OCI-LY7 (cell line): ENCODE data around the gene KLC1. TPM values are rescaled to one million over a fixed set of nuclear protein-coding genes. Genes with fewer than 3 reads are reported as not detected.
A peak's percentile ranks its signal among the peaks of the same experiment; 100 is the strongest.

Experiments
- BruUV-seq: library from RNA; stranded (reverse); fragments of 400-500 nt; replicated peaks from 2 replicates; lab custom pipeline; 2021; lab: Mats Ljungman, UMichigan
- CTCF ChIA-PET: fragments of 300-600 bp; sonication (Branson Sonifier 250); formaldehyde crosslinking; loops from one replicate; lab custom pipeline; 2022; ENCODE audit warnings: antibody characterized with exemption; ENCODE audit not compliant: unreplicated experiment; lab: Charles Lee
- POLR2A ChIA-PET: fragments of 300-600 bp; sonication (Branson Sonifier 250); formaldehyde crosslinking; loops from one replicate; lab custom pipeline; 2022; ENCODE audit warnings: antibody characterized with exemption; lab: Charles Lee
- DNase-seq: peaks from one replicate; pipeline ENCODE4 v3.0.0-alpha.2; 2015; ENCODE audit warnings: low spot score
- H2AFZ ChIP-seq: fragments of 200-600 bp; sonication (generic), shearing (Covaris generic); 2 replicates; pipeline ENCODE4 v1.6.1; 2014; ENCODE audit warnings: mild to moderate bottlenecking, antibody characterized with exemption, low read length, moderate library complexity
- H3K27ac ChIP-seq: fragments of 200-600 bp; sonication (generic); 2 replicates; pipeline ENCODE4 v1.5.1; 2014; ENCODE audit warnings: mixed run types, low read depth, mild to moderate bottlenecking, moderate library complexity, low read length, inconsistent platforms; ENCODE audit not compliant: poor library complexity, severe bottlenecking
- H3K36me3 ChIP-seq: fragments of 200-600 bp; sonication (generic); 2 replicates; pipeline ENCODE4 v1.6.1; 2014; ENCODE audit warnings: mild to moderate bottlenecking, antibody characterized with exemption, low read length, moderate library complexity, mixed read lengths; ENCODE audit not compliant: insufficient read depth
- H3K4me1 ChIP-seq: fragments of 200-600 bp; sonication (generic); 2 replicates; pipeline ENCODE4 v1.5.1; 2014; ENCODE audit warnings: mild to moderate bottlenecking, low read length; ENCODE audit not compliant: insufficient read depth, poor library complexity, severe bottlenecking
- H3K4me2 ChIP-seq: fragments of 200-600 bp; sonication (generic); 2 replicates; pipeline ENCODE4 v1.6.1; 2014; ENCODE audit warnings: mild to moderate bottlenecking, low read length
- H3K4me3 ChIP-seq: fragments of 200-600 bp; sonication (generic); 2 replicates; pipeline ENCODE4 v1.5.1; 2014; ENCODE audit warnings: mild to moderate bottlenecking, low read depth, low read length; ENCODE audit not compliant: poor library complexity, severe bottlenecking
- H3K79me2 ChIP-seq: fragments of 200-600 bp; sonication (generic); 2 replicates; pipeline ENCODE4 v1.6.1; 2016; ENCODE audit warnings: low read depth, mild to moderate bottlenecking, low read length, moderate library complexity, mixed read lengths; ENCODE audit not compliant: insufficient read depth
- H3K9me2 ChIP-seq: fragments of 200-600 bp; sonication (generic); 2 replicates; pipeline ENCODE4 v1.6.1; 2016; ENCODE audit warnings: mild to moderate bottlenecking, low read length, mixed read lengths; ENCODE audit not compliant: insufficient read depth
- H3K9me3 ChIP-seq: fragments of 200-600 bp; sonication (generic); 2 replicates; pipeline ENCODE4 v1.6.1; 2014; ENCODE audit warnings: mild to moderate bottlenecking, mixed run types, low read length, mixed read lengths
- H4K20me1 ChIP-seq: fragments of 200-600 bp; sonication (generic); 2 replicates; pipeline ENCODE4 v1.6.1; 2014; ENCODE audit warnings: mild to moderate bottlenecking, antibody characterized with exemption, low read length, moderate library complexity, mixed read lengths; ENCODE audit not compliant: insufficient read depth
- CTCF ChIP-seq: fragments of 200-600 bp; sonication (generic); conservative IDR thresholded peaks from 2 replicates; pipeline ENCODE4 v1.5.1; 2014; ENCODE audit warnings: mild to moderate bottlenecking, antibody characterized with exemption, low read length, moderate library complexity, mixed read lengths
- EZH2phosphoT487 ChIP-seq: fragments of 200-600 bp; sonication (generic); IDR thresholded peaks from 2 replicates; pipeline ENCODE4 v1.6.1; 2018; ENCODE audit warnings: low read depth, borderline replicate concordance, mild to moderate bottlenecking, mixed run types, antibody characterized with exemption, low read length, moderate library complexity, mixed read lengths
- intact Hi-C: fragments of 100-400 bp; cut with micrococcal nuclease; formaldehyde crosslinking; loops from one replicate; pipeline ENCODE4 v1.10.0; 2022; ENCODE audit not compliant: unreplicated experiment
- total RNA-seq, 2 experiments: library from RNA; depleted of rRNA in 1 of 2; stranded (reverse); fragments of >200 nt in 1 of 2; shearing (Covaris generic) in 1 of 2; gene quantifications; 2 replicates each; pipeline ENCODE4 v1.2.3, GENCODE V29; 2014 to 2022

Gene KLC1
- total RNA-seq, 2 experiments from 2014 or later: 147 to 157 TPM

DNA sequence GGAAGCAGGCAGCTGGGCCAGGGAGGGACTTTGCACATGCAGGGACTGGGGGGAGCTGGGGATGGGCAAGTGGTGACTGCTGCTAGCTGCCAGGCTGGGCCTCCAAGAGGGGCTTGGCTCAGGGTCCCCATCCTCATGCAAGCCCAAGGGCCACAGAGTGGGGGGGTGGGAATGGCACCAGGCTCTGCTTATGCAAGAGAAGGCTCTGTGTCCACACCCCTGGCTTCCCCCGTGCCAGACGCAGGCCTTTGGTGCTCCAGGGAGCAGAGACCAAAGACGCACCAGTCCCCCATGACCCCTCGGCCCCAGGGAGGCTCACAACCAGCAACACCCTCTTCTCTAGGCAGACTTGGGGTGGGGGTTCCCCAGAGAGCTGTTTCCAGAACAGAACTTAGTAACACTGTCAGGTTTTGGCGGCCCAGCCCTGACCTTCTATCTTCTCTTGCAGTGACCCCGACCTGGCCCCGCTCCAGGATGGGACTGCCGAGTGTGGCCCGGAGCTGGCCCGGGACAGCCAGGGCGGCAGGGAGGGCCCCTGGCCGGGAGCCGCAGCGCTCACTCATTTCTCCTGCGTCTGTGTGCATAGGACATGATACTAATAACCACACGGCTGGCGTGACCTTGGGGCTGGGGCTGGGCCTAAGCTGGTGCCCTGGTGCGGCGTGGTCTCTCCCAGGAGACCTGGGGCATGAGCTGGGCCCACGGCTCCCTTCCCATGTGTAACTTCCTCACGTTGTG is 71.9 kb downstream of the KLC1 start:
- intact Hi-C loops: no loop called here
- TF ChIP-seq EZH2phosphoT487 (no peak), CTCF (no peak)
- no peaks in the 10 kb centered on the region for H4K20me1 ChIP-seq
- H3K4me1 ChIP-seq: peaks cover 68% of the 10 kb centered on the region
- H3K9me3 ChIP-seq: no peaks in the 10 kb centered on the region
- H3K36me3 ChIP-seq: peaks cover 89% of the 10 kb centered on the region
- H2AFZ ChIP-seq: no peak overlapping the region
- POLR2A ChIA-PET: interaction anchor here (0.7 to 0.8 kb wide), 2 partner anchors 11 to 128 kb away, joined by 3 read pairs; no protein-coding TSS in a partner anchor
- H3K27ac ChIP-seq: peak overlapping the region; percentile 59
- DNase-seq: no peak
- no TSS peak for BruUV-seq
- H3K4me3 ChIP-seq: no peak overlapping the region
- CTCF ChIA-PET: no interaction called here
- no peaks in the 10 kb centered on the region for H3K9me2 ChIP-seq
- H3K79me2 ChIP-seq: no peaks in the 10 kb centered on the region
- H3K4me2 ChIP-seq: peak overlapping the region; percentile 28; the same call in 1 of the 2 replicates

GRCh38 chr14:103702095-103702494 is 73.1 kb downstream of the KLC1 start:
- Histone ChIP-seq H3K4me2 (peak overlapping the region; percentile 28; the same call in 1 of the 2 replicates), H3K4me1 (peaks cover 56% of the 10 kb centered on the region), H3K9me2 (no peaks in the 10 kb centered on the region), H2AFZ (no peak overlapping the region), H3K79me2 (no peaks in the 10 kb centered on the region), H3K4me3 (no peak overlapping the region), H3K9me3 (no peaks in the 10 kb centered on the region), H4K20me1 (no peaks in the 10 kb centered on the region), H3K36me3 (peaks cover 90% of the 10 kb centered on the region), H3K27ac (peak overlapping the region; percentile 59)
- DNase-seq: no peak
- CTCF ChIA-PET: no interaction called here
- no peak for TF ChIP-seq CTCF
- TF ChIP-seq EZH2phosphoT487: no peak
- intact Hi-C loops: no loop called here
- no TSS peak for BruUV-seq
- POLR2A ChIA-PET: interaction anchor here (0.8 kb wide), 1 partner anchor 10 kb away, joined by 3 read pairs; no protein-coding TSS in a partner anchor
